GM23248 (cell line): ENCODE data around the gene PEX7. TPM values are rescaled to one million over a fixed set of nuclear protein-coding genes. Genes with fewer than 3 reads are reported as not detected.

Experiments used
- DNase-seq: peaks from one replicate; pipeline ENCODE4 v3.0.0-alpha.2; 2015
- H2AFZ ChIP-seq: fragments of 200-600 bp; sonication (generic); 2 replicates; pipeline ENCODE4 v1.6.1; 2016; ENCODE audit warnings: antibody characterized with exemption
- H3F3A ChIP-seq: fragments of 200-600 bp; sonication (generic); 2 replicates; pipeline ENCODE4 v1.6.1; 2016; ENCODE audit warnings: mild to moderate bottlenecking, antibody characterized with exemption, mixed run types; ENCODE audit not compliant: insufficient read depth
- H3K27ac ChIP-seq: fragments of 200-600 bp; sonication (generic); 2 replicates; pipeline ENCODE4 v1.5.1; 2016; ENCODE audit warnings: mild to moderate bottlenecking
- H3K27me3 ChIP-seq: fragments of 200-600 bp; sonication (generic); replicated peaks from 2 replicates; pipeline ENCODE4 v1.6.1; 2016; ENCODE audit warnings: mild to moderate bottlenecking; ENCODE audit not compliant: insufficient read depth
- H3K36me3 ChIP-seq: fragments of 200-600 bp; sonication (generic); 2 replicates; pipeline ENCODE4 v1.6.1; 2016; ENCODE audit warnings: low read depth, mild to moderate bottlenecking
- H3K4me1 ChIP-seq: fragments of 200-600 bp; sonication (generic); 2 replicates; pipeline ENCODE4 v1.6.1; 2016; ENCODE audit warnings: mild to moderate bottlenecking; ENCODE audit not compliant: insufficient read depth
- H3K4me2 ChIP-seq: fragments of 200-600 bp; sonication (generic); one replicate; pipeline ENCODE4 v1.6.1; 2016; ENCODE audit warnings: mild to moderate bottlenecking; ENCODE audit not compliant: unreplicated experiment
- H3K4me3 ChIP-seq: fragments of 200-600 bp; sonication (generic); 2 replicates; pipeline ENCODE4 v1.5.1; 2016; ENCODE audit warnings: mild to moderate bottlenecking
- H3K79me2 ChIP-seq: fragments of 200-600 bp; sonication (generic); 2 replicates; pipeline ENCODE4 v1.6.1; 2016; ENCODE audit warnings: mild to moderate bottlenecking; ENCODE audit not compliant: insufficient read depth
- H3K9ac ChIP-seq: fragments of 200-600 bp; sonication (generic); 2 replicates; pipeline ENCODE4 v1.6.1; 2016; ENCODE audit warnings: mild to moderate bottlenecking
- H3K9me2 ChIP-seq: fragments of 200-600 bp; sonication (generic); 2 replicates; pipeline ENCODE4 v1.6.1; 2016; ENCODE audit warnings: mixed run types, mild to moderate bottlenecking, moderate library complexity; ENCODE audit not compliant: insufficient read depth
- H3K9me3 ChIP-seq: fragments of 200-600 bp; sonication (generic); one replicate; pipeline ENCODE4 v1.6.1; 2017; ENCODE audit warnings: low read depth
- H4K20me1 ChIP-seq: fragments of 200-600 bp; sonication (generic); 2 replicates; pipeline ENCODE4 v1.6.0; 2016; ENCODE audit not compliant: insufficient read depth
- EZH2 ChIP-seq: fragments of 200-600 bp; sonication (generic); IDR thresholded peaks from 2 replicates; pipeline ENCODE4 v1.6.1; 2018; ENCODE audit warnings: antibody characterized with exemption, mild to moderate bottlenecking; ENCODE audit not compliant: insufficient read depth, poor library complexity, severe bottlenecking
- EZH2phosphoT487 ChIP-seq: fragments of 200-600 bp; sonication (generic); IDR thresholded peaks from 2 replicates; pipeline ENCODE4 v1.6.1; 2018; ENCODE audit warnings: antibody characterized with exemption, moderate library complexity, mild to moderate bottlenecking, low read depth; ENCODE audit not compliant: insufficient read depth
- WGBS, 2 experiments: methylation state at CpG; one replicate each; pipeline ENCODE4 v1.1.6; 2015 to 2017; ENCODE audit warnings: low lambda C conversion rate in 2 of 2, low coverage in 1 of 2; ENCODE audit errors: missing lambda C conversion rate in 2 of 2; 5-methylcytosine and 5-hydroxymethylcytosine counted together
- in situ Hi-C: fragments of 300-500 bp; cut with MboI; formaldehyde crosslinking; loops from 2 replicates; pipeline ENCODE4 v1.15.0; 2020
- polyA plus RNA-seq: library from polyadenylated mRNA; unstranded; fragments of >200 nt; fragmentation: Nextera tagmentation; extraction: Ambion mirVana; gene quantifications from 2 replicates; pipeline ENCODE4 v1.2.1, GENCODE V29; 2016
- total RNA-seq: library from RNA; depleted of rRNA; stranded (reverse); fragments of >200 nt; shearing (Covaris generic); gene quantifications from 2 replicates; pipeline ENCODE4 v1.2.3, GENCODE V29; 2014; rRNA removed

The PEX7 gene
- 6.2 and 11.0 TPM in 2 replicates for total RNA-seq
- 9.4 and 10.7 TPM in 2 replicates for polyA plus RNA-seq

DNA sequence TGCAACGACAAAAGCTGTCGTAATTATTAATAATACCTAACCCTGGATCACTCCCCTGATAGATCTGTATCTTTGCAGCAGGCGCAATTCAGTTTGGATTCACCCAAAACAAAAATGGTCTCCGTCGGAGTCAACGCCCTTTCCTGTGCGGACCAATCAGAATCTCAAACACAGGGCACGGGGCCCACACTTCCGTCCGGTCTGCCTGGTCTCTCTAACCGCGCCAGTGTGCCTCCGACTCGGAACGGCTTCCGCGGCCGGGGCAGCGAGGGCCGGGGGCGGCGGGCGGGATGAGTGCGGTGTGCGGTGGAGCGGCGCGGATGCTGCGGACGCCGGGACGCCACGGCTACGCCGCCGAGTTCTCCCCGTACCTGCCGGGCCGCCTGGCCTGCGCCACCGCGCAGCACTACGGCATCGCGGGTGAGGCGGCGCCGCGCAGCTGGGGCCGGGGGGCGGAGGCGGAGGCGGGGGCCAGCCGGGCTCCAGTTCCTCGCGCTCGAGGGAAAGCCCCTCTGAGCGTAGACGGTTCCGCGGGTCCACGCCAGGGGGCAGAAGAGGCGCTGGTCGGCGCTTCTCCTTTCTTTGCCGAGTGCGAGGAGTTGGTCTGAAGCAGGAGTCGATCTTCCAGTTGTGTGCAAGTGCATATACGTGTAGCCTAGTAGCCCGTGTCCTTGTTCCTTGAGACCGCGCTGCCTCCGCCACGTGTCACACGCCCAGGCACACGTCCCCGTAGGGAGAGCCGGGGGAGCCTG lies at the start of gene PEX7:
TSS of gene PEX7 (plus strand) at position 217 of the 752 bp plus-strand sequence. CDS start at position 291, 74 bp downstream.
- H3K4me2 ChIP-seq: peak within 1 kb of the TSS; percentile 86
- no peaks in the 10 kb centered on the region for H4K20me1 ChIP-seq
- peak within 1 kb of the TSS; percentile 93 for H3K4me3 ChIP-seq
- H3K9ac ChIP-seq: peak within 1 kb of the TSS; percentile 94
- H3K27ac ChIP-seq: peak within 1 kb of the TSS; percentile 88
- no peaks in the 10 kb centered on the region for H3K4me1 ChIP-seq
- 1% methylated on average over 39 to 76 of the region's 78 CpGs for WGBS, 2 experiments
- no peaks in the 10 kb centered on the region for H3K27me3 ChIP-seq
- H3F3A ChIP-seq: no peaks in the 10 kb centered on the region
- DNase-seq: peak; percentile 96
- no peaks in the 10 kb centered on the region for H3K79me2 ChIP-seq
- peak within 1 kb of the TSS; percentile 100 for H2AFZ ChIP-seq
- TF ChIP-seq EZH2 (no peak), EZH2phosphoT487 (no peak)
- no peaks in the 10 kb centered on the region for H3K9me2 ChIP-seq
- in situ Hi-C loops: no loop called here
- H3K36me3 ChIP-seq: no peaks in the 10 kb centered on the region
- H3K9me3 ChIP-seq: no peaks in the 10 kb centered on the region

DNA sequence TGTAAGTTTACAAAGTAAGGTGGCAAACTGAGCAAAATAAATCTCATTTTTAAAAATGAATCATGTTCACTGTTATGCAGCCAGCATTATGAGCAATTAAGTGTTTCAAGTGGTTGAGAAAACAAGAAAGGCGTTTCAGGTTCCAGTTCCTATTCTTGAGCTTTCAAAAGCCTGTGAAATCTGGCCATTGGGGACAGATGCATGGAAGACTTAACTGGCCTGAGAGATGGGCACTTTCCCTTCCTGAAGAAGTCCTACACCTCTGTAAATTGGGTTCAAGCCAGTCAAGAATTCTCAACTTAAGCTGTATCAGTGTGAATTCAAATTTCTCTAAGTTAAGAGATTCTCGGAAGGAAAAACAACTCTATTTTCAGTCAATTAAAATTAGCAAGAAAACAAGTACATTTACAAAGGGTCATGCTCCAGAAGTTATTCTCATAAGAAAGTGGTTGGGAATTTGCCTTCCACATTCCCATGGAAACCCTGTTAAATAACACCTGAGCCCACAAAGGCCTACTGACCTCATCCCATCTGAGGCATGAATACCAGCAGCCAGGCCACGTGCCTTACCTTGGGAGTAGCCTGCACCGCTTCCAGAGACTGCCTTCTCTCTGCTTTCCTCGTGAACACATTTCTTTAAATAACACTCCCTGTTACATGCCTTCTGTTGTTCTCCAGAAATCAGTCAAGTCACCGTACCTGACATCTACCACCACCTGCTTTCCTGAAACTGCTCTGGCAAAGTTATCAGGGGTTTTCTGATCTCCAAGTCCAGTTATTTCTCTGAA lies 49.5 kb upstream of the PEX7 start:
- no peak overlapping the region for H3K27ac ChIP-seq
- H3K4me1 ChIP-seq: peaks cover 10% of the 10 kb centered on the region
- no peaks in the 10 kb centered on the region for H4K20me1 ChIP-seq
- H3K27me3 ChIP-seq: no peaks in the 10 kb centered on the region
- no peaks in the 10 kb centered on the region for H3K9me2 ChIP-seq
- peaks cover 9% of the 10 kb centered on the region for H3F3A ChIP-seq
- H2AFZ ChIP-seq: no peak overlapping the region
- H3K9ac ChIP-seq: no peak overlapping the region
- H3K79me2 ChIP-seq: 0 out of 2 replicates have a peak, but pooled peaks cover 5% of the 10 kb centered on the region
- no peaks in the 10 kb centered on the region for H3K9me3 ChIP-seq
- DNase-seq: no peak
- no peak overlapping the region for H3K4me2 ChIP-seq
- no peak overlapping the region for H3K4me3 ChIP-seq
- TF ChIP-seq EZH2 (no peak), EZH2phosphoT487 (no peak)
- 93 to 94% methylated on average over 6 of the region's 6 CpGs for WGBS, 2 experiments
- no peaks in the 10 kb centered on the region for H3K36me3 ChIP-seq
- in situ Hi-C loops: no loop called here

DNA sequence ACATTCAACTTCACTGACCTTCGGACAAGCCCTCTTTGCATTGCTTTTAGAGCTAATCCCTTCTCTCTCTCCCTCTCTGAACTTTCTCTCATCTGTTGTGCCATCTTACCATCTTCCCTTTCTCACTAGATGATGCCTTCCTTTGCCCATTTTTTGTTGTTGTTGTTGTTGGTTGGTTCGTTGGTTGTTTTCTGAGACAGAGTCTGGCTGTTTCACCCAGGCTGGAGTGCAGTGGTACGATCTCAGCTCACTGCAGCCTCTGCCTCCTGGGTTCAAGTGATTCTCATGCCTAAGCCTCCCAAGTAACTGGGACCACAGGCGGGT lies 49.0 kb upstream of the PEX7 start:
- Histone ChIP-seq H3K4me2 (no peak overlapping the region), H3F3A (peaks cover 9% of the 10 kb centered on the region), H2AFZ (no peak overlapping the region), H3K4me1 (peaks cover 10% of the 10 kb centered on the region), H3K4me3 (no peak overlapping the region), H3K9me3 (no peaks in the 10 kb centered on the region), H3K27me3 (no peaks in the 10 kb centered on the region), H3K27ac (no peak overlapping the region), H3K9ac (no peak overlapping the region), H3K36me3 (no peaks in the 10 kb centered on the region), H3K9me2 (no peaks in the 10 kb centered on the region), H4K20me1 (no peaks in the 10 kb centered on the region), H3K79me2 (0 out of 2 replicates have a peak, but pooled peaks cover 5% of the 10 kb centered on the region)
- in situ Hi-C loops: no loop called here
- TF ChIP-seq EZH2phosphoT487 (no peak), EZH2 (no peak)
- WGBS, 2 experiments: 99% methylated on average over 4 of the region's 4 CpGs
- DNase-seq: no peak

- in situ Hi-C loops: no loop called here
- 74 to 78% methylated on average over 6 of the region's 6 CpGs for WGBS, 2 experiments
Measured at GRCh38 chr6:136774228-136775041, 48.0 kb upstream of the PEX7 start.

More at GRCh38 chr6:136774228-136775041, 48.0 kb upstream of the PEX7 start:
- Histone ChIP-seq H3K79me2 (0 out of 2 replicates have a peak, but pooled peaks cover 5% of the 10 kb centered on the region), H3K36me3 (no peaks in the 10 kb centered on the region), H3K4me3 (no peak overlapping the region), H3K9me3 (no peaks in the 10 kb centered on the region), H4K20me1 (no peaks in the 10 kb centered on the region), H3K9me2 (no peaks in the 10 kb centered on the region), H3K27ac (0 out of 2 replicates have a peak overlapping the region, but pooled peaks have one; percentile 13), H3K9ac (no peak overlapping the region), H3F3A (peaks cover 9% of the 10 kb centered on the region), H3K4me1 (peaks cover 10% of the 10 kb centered on the region), H3K27me3 (no peaks in the 10 kb centered on the region), H3K4me2 (peak overlapping the region; percentile 43), H2AFZ (no peak overlapping the region)
- no peak for TF ChIP-seq EZH2phosphoT487
- no peak for TF ChIP-seq EZH2
- DNase-seq: peak; percentile 79
